Mononuclear cell (primary cell): ENCODE measurements around the gene ZNF598. TPM values are rescaled to one million over a fixed set of nuclear protein-coding genes. Genes with fewer than 3 reads are reported as not detected.
"Not testable (repeated sequence)": the region's sequence is repeated elsewhere in the genome, so short reads cannot be mapped to it uniquely, and the experiment has no call there.

Experiments used
- H3K27me3 ChIP-seq: 2 replicates; pipeline ENCODE4 v1.6.0; 2011; ENCODE audit warnings: low read length, control low read depth; ENCODE audit not compliant: insufficient read depth
- H3K4me1 ChIP-seq: 2 replicates; pipeline ENCODE4 v1.5.1; 2011; ENCODE audit warnings: mild to moderate bottlenecking, low read length, control low read depth; ENCODE audit not compliant: insufficient read depth
- H3K4me3 ChIP-seq: 2 replicates; pipeline ENCODE4 v1.5.1; 2011; ENCODE audit warnings: mild to moderate bottlenecking, low read length, moderate library complexity
- H3K9me3 ChIP-seq: 2 replicates; pipeline ENCODE4 v1.5.1; 2011; ENCODE audit warnings: low read depth, mild to moderate bottlenecking, control low read depth, low read length
- total RNA-seq: library from RNA; depleted of rRNA; stranded (reverse); fragments of >200 nt; gene quantifications from one replicate; pipeline ENCODE4 v1.2.3, GENCODE V29; 2012

ZNF598 gene
- total RNA-seq, 1 donor: 18.6 TPM

- no peak overlapping the region for H3K4me3 ChIP-seq
- H3K4me1 ChIP-seq: peaks cover 34% of the 10 kb centered on the region
- H3K9me3 ChIP-seq: no peaks in the 10 kb centered on the region
- H3K27me3 ChIP-seq: peaks cover 29% of the 10 kb centered on the region
These were observed 15.6 kb upstream of the ZNF598 start for GRCh38 chr16:2025251-2025650.

- Histone ChIP-seq H3K9me3 (no peaks in the 10 kb centered on the region), H3K4me1 (peaks cover 38% of the 10 kb centered on the region), H3K4me3 (no peak overlapping the region), H3K27me3 (peaks cover 38% of the 10 kb centered on the region)
These were observed 14.4 kb upstream of the ZNF598 start for GRCh38 chr16:2024032-2024420.

GRCh38 chr16:2023092-2024031 lies 13.7 kb upstream of the ZNF598 start:
- Histone ChIP-seq H3K27me3 (peaks cover 41% of the 10 kb centered on the region), H3K4me1 (peaks cover 38% of the 10 kb centered on the region), H3K9me3 (no peaks in the 10 kb centered on the region), H3K4me3 (peak overlapping the region; percentile 24)

GRCh38 chr16:2022723-2023091 lies 13.1 kb upstream of the ZNF598 start:
- Histone ChIP-seq H3K9me3 (no peaks in the 10 kb centered on the region), H3K27me3 (peaks cover 37% of the 10 kb centered on the region), H3K4me1 (peaks cover 38% of the 10 kb centered on the region), H3K4me3 (no peak overlapping the region)

- Histone ChIP-seq H3K9me3 (no peaks in the 10 kb centered on the region), H3K27me3 (peaks cover 23% of the 10 kb centered on the region), H3K4me3 (no peak overlapping the region), H3K4me1 (peaks cover 34% of the 10 kb centered on the region)
These were observed 10.6 kb upstream of the ZNF598 start for GRCh38 chr16:2019921-2020831.

GRCh38 chr16:2019518-2019920 lies 9.9 kb upstream of the ZNF598 start, which contains the start of gene NPW:
TSS of gene NPW (plus strand) at chr16:2019785.
- H3K27me3 ChIP-seq: peaks cover 23% of the 10 kb centered on the region
- H3K4me3 ChIP-seq: no peak within 1 kb of the TSS

GRCh38 chr16:2016407-2016922 lies 6.8 kb upstream of the ZNF598 start:
- no peaks in the 10 kb centered on the region for H3K9me3 ChIP-seq
- peaks cover 21% of the 10 kb centered on the region for H3K4me1 ChIP-seq
- H3K27me3 ChIP-seq: peaks cover 21% of the 10 kb centered on the region
- no peak overlapping the region for H3K4me3 ChIP-seq

More at GRCh38 chr16:2019518-2019920, 9.9 kb upstream of the ZNF598 start, which contains the start of gene NPW:
- H3K4me1 ChIP-seq: peaks cover 38% of the 10 kb centered on the region
- no peaks in the 10 kb centered on the region for H3K9me3 ChIP-seq

GRCh38 chr16:2015947-2016208 lies 6.3 kb upstream of the ZNF598 start:
- Histone ChIP-seq H3K4me3 (no peak overlapping the region), H3K4me1 (peaks cover 21% of the 10 kb centered on the region), H3K27me3 (peaks cover 17% of the 10 kb centered on the region), H3K9me3 (no peaks in the 10 kb centered on the region)

GRCh38 chr16:2015117-2015946 lies 5.7 kb upstream of the ZNF598 start:
- Histone ChIP-seq H3K4me1 (peaks cover 21% of the 10 kb centered on the region), H3K4me3 (no peak overlapping the region)

GRCh38 chr16:2013527-2013926 lies 3.9 kb upstream of the ZNF598 start:
- Histone ChIP-seq H3K27me3 (no peaks in the 10 kb centered on the region), H3K9me3 (no peaks in the 10 kb centered on the region), H3K4me3 (no peak overlapping the region), H3K4me1 (peaks cover 28% of the 10 kb centered on the region)

More at GRCh38 chr16:2015117-2015946, 5.7 kb upstream of the ZNF598 start:
- Histone ChIP-seq H3K9me3 (no peaks in the 10 kb centered on the region), H3K27me3 (peaks cover 13% of the 10 kb centered on the region)

- H3K9me3 ChIP-seq, H3K4me3 ChIP-seq, H3K27me3 ChIP-seq: not testable (repeated sequence)
- H3K4me1 ChIP-seq: peaks cover 46% of the 10 kb centered on the region
These were observed 2.1 kb upstream of the ZNF598 start for GRCh38 chr16:2011726-2012125.

GRCh38 chr16:2009164-2009711 lies 383 bp downstream of the ZNF598 start:
- H3K4me1 ChIP-seq: peaks cover 53% of the 10 kb centered on the region
- no peaks in the 10 kb centered on the region for H3K27me3 ChIP-seq
- H3K4me3 ChIP-seq: peak overlapping the region; percentile 68
- H3K9me3 ChIP-seq: no peaks in the 10 kb centered on the region

GRCh38 chr16:2008631-2009163 lies 924 bp downstream of the ZNF598 start:
- H3K4me3 ChIP-seq: peak overlapping the region; percentile 68
- no peaks in the 10 kb centered on the region for H3K27me3 ChIP-seq
- H3K9me3 ChIP-seq: no peaks in the 10 kb centered on the region
- peaks cover 58% of the 10 kb centered on the region for H3K4me1 ChIP-seq

- Histone ChIP-seq H3K9me3 (no peaks in the 10 kb centered on the region), H3K4me3 (no peak overlapping the region), H3K27me3 (no peaks in the 10 kb centered on the region), H3K4me1 (peaks cover 58% of the 10 kb centered on the region)
These were observed 1.6 kb downstream of the ZNF598 start for GRCh38 chr16:2008009-2008526.
